ENCODE data around the gene SMARCA2.

Gene SMARCA2

DNA sequence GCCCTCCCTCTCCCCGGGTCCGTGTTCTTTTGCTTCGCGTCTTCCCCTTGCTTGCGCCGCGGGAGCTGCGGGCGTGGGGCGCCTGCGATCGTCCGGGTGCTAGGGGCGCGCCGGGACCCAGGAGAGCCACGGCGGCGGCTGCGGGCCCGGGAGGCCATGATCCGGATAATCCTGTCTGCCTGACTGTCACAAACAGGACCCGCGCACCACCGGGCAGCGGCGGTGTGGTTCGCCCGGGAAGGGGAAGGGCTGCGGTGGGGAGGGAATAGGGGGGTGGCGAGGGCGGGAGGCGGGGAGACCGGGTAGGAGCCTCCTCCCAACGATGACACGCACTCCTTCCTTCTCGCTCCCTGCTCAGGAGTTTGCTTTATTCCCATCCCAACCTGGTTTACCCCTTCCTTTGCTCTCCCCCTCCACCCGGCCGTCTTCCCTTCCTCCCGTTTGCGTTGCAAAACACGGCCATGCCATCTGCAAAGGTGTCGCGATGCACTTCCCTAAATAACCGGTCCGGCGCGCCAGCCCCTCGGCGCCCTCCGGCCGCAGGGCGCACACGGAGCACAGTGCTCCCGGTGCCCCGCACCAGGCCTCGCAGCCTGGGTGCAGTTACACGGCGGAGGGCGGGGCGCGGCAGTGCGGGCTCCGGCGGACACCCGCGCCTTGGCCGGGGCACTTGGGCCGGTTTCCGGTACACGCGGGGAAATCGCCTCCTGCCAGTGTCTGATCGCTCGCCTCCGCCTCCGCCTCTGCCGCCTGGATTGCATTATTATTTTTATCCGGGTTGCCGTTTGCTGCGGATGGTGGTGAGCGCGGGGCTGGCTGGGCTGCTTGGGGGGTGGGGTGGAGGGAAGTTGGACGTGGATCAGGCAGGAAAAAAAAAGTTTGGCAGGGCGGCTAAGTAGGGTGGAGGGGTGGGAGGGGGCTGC, 1.5 kb downstream of the SMARCA2 start:
- DNase-seq (ENCODE audit: low read depth) = peak; percentile 27

DNA sequence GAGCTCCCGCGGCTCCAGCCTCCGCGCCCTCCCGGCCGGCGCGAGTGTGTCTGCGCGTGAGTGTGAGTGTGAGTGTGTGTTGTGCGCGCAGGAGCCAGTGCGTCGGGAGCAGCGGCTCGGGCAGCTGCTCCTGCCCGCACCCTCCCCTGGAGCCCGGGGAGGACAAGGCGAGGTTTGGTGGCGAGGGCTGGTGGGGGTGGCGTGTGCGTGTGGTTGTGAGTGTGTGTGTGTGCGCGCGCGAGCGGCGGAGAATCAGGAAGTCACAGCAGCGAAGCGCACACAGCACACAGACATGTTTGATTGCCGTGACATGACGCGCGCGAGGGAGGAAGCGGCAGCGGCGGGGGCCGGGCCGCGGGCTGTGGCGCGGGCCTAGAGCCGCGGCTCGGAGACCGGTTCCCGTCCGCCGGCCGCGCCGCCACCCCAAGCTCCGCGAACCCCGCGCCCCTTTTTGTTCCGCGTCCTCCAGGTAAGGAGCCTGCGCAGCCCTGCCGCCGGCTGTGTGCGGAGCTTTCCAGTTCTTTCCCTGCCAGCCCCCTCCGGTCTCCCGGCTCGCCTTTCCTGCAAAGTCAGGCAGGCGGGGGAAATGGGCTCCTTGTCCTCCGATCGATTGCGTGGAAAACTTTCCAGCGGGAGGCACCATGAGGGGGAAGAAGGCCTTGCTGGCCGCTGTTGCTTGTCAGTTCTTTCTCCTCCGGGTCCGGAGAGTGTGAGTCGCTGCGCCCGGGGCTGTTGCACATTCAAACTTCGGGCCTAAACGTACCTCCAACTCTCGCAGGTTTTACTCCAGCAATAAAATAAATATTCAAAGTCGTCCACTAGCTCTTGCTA, 2.4 kb downstream of the SMARCA2 start:
- DNase-seq (ENCODE audit: low read depth) = peak; percentile 66

DNA sequence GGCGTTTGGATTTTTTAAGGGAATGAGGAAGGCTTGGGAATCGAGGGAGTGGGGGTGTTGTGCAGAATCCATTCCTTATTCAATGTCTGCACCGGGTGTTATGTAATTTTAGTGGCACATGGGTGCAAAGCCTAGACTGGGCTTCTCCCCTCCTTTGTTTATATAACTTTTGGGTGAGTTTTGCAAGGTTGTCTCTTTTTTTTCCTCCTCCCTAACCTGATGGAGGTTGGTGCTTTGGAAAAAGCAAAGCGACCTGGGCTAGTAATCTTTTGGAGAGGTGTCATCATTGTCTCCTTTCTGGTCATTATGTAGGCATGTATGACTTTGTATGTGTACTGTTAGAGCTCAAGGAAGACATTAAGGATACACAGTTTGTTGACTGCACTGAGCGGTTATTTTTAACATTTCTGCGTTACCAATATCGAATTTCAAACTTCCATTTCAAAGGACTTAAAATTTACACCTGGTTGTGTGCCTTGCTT, 3.1 kb downstream of the SMARCA2 start:
- no peak for DNase-seq (ENCODE audit: low read depth)

DNA sequence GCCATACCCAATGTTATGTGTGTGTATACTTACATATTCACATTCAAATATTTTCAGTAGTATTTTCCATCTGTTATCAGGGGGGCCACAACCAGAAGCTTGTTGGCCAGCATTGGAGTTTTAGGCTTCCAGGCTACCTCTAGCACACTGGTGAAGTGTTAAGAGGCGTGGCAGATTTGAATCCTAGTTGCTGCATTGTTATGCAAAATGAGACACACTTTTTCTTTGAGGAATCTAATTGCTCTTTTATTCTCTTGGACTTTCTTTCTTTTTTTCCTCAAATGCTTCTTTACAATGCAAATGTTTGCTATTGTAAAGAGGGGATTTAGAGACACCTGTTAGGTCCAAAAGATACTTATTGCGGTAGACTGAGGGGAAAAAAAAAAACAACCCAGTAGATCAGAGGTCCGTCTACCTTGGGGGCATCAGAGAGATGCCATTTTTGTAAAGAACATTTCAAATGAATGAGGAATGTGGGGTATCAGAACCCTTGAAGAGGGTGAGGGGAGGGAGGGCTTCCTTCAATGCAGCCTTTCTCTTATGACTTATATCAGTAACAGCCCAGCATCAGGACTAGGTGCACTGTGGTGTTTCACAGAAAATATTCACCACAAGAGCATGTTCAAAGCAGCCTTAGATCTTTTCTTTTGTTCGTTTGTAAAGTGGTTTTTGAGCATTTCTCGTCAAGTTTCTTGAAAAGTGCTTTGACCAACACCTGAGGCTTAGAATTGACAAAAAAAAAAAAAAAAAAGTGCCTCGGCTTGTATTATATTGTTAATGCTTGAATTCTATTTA, 3.8 kb downstream of the SMARCA2 start:
- no peak for DNase-seq (ENCODE audit: low read depth)

DNA sequence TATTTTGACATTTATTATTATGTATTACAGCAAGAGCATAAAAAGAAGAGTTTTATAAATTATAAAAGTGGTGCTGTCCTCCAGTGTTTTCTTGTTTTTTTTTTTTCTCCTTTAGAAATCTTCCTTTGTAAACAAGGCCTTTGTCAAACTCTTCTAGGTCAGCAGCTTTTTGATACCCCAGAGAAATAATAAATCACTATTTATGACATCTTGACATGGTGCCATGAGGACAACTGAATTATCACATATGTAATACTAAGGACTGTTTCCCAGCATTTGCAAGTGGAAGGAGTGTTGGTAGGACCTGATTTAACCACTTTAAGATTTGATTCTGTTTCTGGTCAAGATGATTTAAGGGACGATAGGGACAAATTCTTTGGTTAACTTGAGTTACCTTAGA, 4.6 kb downstream of the SMARCA2 start:
- no peak for DNase-seq (ENCODE audit: low read depth)

DNA sequence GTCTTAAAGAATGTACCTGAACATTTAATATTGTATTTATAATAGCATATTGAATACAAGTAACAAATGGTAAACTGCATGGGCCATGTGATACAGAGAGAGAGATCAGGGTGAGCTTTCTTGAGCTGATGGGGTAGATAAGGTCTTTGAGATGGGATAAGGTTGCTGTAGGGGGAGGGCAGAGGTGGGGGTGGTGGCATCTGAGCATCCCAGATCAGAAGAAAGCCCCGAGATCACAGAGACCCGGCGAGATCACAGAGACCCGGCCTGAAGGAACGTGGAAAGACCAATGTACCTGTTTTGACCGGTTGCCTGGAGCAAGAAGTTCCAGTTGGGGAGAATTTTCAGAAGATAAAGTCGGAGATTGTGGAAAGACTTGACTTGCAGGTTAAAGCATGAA, 6.6 kb downstream of the SMARCA2 start:
- no peak for DNase-seq (ENCODE audit: low read depth)

DNA sequence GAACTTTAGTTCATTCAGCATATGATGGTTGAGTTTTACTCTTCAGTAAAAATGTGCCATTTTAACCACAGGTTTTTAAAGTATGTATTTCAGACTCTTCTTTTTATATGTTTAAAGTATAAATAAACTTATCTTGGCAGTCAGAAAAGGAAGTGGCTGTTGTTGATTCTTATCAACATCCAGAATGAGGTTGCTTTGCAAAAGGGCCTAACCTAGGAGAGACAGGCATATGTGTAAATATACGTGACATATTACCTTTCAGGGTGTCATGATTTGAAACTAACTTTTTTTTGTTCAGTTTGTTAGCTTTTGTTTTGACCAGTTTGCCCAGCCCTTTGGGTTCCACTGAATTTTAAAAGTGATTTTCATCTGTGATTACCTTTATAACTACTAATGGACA, 7.4 kb downstream of the SMARCA2 start:
- DNase-seq (ENCODE audit: low read depth) = no peak

DNA sequence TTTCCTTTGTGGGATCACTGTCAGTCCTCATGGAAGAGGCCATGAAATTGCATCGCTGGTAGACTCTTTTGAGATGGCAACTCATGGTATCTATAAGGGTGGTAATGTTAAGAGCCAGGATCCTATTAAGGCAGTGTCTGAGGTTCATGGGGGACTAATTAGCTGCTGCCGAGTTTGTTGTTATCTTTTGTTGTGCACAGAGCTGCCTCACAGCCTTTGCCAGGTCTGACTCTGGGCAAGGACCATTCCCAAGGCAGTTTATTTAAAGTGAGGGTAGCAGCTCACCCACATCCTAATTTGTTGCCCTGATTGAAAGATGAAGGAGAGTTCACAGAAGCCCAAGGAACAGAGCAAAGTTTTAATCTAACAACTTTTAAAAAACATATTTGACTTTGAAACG, 7.9 kb downstream of the SMARCA2 start:
- no peak for DNase-seq (ENCODE audit: low read depth)

DNA sequence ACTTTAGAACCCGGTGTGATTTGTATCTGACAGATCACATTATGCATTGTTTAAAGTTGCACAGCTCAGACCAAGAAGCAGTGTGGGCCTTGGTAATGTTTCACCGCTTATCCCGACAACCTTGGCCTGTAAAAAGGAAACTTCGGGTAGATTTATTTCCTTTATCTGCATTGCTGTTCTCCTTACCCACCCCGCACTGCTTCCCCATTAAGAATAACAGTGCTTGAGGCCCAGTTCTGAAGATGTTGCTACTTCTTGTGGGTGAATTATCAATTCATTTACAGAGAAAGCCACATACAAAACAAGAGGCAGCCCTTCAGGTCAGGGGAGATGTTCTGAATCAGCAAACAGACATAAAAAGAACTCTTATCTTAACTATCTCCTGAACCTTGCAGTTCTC, 8.4 kb downstream of the SMARCA2 start:
- no peak for DNase-seq (ENCODE audit: low read depth)

DNA sequence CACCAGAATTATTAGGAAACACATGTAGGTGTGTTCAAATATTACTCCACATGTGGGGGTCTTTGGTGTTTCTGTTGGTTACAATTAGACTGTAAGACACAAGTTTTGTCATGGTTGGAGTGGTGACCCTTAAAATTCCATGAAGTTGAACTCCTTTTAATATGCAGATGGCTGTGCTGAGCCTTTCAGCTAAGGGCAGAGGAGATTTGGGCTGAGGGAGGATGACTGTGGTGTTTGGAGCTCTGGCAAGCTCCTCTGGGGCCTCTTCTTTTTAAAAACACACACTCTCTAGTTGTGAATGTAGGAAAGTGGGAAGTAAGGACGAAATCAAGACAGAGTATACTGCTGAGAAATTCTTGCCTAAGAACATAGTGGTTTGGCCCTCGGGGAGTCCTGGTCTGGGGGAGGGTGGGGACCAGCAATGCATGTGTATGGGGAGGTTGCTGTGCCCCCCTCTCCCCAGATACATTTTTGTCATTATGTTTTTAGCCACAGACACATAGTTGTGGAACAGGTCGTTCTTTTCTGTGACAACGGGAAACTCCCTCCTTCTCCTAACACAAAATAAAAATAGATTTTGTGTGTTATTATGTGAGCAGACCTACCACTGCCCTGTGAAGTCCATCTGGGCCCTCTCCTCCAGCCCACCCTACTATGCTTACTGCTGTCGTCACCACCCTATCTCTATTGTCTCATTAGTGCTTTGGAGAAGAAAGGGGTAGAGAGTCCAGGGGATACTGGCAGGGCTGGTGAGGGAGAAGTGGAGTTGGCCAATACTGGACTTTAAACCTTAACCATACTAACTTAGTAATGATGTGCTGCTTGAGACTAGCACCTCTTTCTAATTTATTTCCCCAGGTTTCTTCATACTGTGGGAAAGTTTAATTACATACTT, 10.0 kb downstream of the SMARCA2 start:
- DNase-seq (ENCODE audit: low read depth) = no peak

DNA sequence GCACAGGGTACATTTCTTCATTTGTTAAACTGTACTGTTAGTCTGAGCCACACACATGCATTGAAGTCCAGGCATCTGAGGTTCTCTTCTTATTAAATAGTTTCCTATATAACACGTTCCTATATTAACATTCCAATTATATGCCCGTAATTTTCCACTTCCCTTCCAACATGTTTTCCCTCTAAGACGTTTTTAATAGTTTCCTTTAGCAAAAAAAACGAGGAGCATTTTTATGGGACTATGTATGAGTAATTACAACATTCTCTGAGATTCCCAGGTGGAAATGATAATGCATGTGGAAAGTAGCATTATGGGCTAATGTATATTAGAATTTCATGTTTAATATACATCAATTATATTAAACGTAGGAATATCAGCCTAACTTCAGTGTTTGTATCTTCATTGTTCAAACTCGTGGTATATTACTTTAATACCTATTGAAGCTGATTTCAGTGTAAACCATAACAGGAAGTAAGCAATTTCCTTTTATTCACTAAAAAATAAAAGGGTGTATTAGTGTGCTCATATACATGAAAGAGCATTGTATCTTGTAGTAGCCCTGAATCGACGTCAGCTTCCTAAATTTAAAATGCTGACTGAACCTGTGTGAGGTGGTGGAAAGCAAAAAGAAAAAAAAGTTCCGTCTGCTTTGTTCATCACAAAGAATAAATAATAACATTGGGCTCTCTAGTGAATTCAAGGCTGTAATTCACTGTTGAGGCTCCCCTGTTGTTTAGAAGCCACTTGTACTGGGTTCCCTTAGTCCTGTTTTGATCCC, 11.3 kb downstream of the SMARCA2 start:
- no peak for DNase-seq (ENCODE audit: low read depth)

DNA sequence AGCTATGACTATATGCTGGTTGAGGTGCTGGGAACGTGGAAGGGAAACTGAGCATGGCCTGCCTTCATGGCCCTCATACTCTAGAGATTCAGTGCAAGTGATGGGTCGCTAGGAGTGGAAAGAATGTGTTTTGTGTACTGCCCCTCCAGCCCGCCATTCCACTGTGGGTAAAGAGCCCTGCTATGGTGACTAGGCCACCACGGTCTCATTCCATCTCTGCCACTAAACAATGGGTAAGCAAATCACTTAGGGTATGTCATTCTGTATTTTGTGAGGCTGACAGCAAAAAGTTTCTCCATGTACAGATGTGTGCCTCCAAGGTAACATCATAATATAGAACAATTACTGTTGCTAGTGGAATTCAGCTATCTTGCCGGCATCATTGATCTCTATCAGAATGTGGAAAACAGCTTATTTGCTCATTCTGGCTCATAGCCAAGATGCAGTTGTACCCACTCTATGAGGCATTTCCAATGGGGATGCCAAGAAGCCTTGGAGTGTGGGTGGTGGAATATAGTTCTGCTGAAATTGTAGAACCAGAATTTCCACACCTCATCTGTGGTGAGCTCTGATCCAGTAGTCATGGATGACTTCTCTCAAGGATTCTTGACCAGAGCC, 12.5 kb downstream of the SMARCA2 start:
- no peak for DNase-seq (ENCODE audit: low read depth)

DNA sequence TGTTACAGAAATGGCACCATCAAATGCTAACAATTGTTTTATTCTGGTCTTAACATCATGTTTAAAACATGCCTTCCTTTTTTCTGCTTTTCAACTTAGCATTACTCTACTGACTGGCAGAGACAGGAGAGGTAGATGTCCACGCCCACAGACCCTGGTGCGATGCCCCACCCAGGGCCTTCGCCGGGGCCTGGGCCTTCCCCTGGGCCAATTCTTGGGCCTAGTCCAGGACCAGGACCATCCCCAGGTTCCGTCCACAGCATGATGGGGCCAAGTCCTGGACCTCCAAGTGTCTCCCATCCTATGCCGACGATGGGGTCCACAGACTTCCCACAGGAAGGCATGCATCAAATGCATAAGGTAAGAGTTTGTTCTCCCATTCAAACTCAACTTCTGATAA, 13.7 kb downstream of the SMARCA2 start:
- no peak for DNase-seq (ENCODE audit: low read depth)

DNA sequence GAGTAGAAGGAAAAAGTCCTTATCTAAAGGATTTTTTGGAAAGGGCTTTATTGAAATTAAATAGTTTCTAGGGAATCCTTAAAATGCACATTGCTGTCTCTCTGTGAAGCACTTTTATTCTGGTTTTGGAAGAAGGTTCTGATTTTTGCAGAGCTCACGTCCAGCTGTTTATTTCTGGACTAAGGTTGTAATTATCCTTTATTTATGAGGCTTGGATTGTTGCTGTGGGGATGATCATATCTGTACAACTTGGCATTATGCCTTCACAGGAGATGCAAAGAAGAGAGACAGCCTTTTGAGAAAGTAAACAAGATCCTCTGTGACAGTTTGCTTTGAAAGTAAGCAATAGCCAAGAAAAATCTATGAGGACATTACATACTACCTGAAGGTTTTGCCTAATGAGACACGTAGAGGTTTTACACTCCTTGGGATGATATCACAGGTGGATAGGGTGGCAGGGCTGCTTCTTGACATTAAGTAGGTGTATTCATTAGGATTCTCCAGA, 14.6 kb downstream of the SMARCA2 start:
- DNase-seq (ENCODE audit: low read depth) = no peak

DNA sequence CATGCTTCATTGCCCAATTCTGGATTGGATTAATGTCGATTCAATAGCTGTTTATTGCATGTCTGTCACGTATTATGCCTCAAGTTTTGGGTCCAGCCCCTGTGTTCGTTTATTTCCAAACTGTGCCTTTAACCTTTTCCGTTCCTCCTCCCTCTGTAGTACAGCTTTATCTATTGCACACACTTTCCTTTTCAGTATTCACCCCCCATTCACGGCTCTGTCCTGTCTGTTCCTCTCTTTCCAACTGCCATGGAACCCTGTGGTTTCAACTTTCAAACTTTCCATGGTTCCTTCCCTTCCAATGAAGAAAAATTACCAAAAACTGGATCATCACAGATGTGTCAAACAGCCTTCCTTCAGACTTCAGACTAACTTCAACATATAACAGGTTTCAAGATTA, 17.1 kb downstream of the SMARCA2 start:
- DNase-seq (ENCODE audit: low read depth) = no peak

DNA sequence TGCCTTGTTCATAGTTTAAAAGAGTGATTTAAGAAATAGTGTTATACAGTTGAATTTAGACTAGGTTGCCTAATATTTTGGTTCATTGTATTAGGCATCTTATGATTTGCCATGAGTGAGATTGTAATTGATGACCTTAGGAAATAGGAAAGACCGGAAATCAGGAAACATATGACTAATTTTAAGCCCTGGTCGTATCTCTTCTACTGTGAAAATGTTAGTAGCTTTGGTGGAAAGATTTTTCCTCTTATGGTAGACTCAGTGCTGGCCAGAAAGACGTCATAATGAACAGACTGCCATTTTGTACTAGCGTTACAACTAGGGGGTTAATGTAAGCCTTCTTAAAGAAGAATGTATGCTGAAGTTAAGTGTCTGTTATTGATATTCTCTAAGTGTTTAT, 21.7 kb downstream of the SMARCA2 start:
- no peak for DNase-seq (ENCODE audit: low read depth)

DNA sequence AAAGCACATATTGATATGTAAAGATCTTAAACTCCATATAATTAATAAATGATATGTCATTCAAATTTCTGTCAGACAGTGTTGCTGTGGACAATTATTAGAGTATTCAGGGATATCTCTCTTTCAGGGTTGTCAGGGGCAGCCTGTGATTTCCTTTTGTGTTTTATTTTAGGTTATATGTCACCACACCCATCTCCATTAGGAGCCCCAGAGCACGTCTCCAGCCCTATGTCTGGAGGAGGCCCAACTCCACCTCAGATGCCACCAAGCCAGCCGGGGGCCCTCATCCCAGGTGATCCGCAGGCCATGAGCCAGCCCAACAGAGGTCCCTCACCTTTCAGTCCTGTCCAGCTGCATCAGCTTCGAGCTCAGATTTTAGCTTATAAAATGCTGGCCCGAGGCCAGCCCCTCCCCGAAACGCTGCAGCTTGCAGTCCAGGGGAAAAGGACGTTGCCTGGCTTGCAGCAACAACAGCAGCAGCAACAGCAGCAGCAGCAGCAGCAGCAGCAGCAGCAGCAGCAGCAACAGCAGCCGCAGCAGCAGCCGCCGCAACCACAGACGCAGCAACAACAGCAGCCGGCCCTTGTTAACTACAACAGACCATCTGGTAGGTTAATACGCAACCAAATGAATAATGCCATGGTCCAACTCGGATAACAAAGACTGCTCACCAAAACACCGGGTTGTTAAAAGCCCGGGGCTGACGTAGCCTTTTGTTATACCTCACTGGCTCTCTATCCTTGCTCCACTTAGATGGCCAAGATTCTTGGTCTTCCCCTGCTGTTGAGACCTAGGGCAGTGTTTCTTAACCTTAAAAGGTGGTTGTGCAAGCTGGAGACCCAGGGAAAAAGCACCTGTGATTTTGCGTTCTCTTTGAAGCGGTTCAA, 24.4 kb downstream of the SMARCA2 start:
- DNase-seq (ENCODE audit: low read depth) = no peak

DNA sequence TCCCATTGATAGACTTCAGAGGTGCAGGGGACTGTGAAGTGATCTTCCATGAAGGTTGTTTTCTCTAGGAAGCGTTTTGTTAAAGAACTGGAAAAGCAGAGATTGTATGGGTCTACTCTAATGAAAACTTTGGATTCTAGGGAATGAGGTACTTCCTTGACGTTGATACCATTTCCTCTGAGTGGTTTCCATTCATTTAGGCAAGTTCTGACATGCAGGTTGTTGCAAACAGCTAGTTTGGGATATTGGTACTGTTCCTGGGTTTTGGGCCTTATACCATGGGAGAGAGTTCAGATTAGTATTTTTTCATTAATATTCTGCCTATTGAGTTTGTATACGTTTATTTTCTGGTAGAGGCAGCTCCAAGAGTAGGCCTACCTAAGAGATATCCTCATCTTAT, 25.7 kb downstream of the SMARCA2 start:
- no peak for DNase-seq (ENCODE audit: low read depth)

DNA sequence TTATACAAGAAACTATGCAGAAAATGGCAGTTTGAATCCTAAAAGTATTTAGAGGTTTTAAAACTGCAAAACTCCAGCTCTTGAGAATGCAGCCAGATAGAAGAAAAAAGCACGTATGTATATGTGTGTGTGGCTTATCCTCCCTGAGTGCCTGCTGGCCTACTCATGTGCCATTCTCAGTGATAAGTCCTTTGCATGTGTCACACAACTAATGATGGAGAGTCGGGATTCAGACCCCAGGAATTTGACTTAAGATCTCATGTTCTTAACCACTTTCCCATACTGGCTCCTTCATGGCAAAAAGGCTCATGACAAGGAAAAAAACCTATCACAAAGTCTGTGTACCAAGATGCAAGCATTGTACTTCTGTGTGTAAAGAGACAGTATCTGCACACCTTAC, 26.6 kb downstream of the SMARCA2 start:
- no peak for DNase-seq (ENCODE audit: low read depth)
